NCI-H146 treated with DMSO at 0.1 percent for 48 hours (cell line): ENCODE measurements around the gene PCDHAC2.
A peak's percentile ranks its signal among the peaks of the same experiment; 100 is the strongest.

ENCODE experiments used
- DNase-seq: peaks from one replicate; lab custom pipeline; 2025; ENCODE audit not compliant: unreplicated experiment; lab: John Stamatoyannopoulos, UW

Gene PCDHAC2

DNA sequence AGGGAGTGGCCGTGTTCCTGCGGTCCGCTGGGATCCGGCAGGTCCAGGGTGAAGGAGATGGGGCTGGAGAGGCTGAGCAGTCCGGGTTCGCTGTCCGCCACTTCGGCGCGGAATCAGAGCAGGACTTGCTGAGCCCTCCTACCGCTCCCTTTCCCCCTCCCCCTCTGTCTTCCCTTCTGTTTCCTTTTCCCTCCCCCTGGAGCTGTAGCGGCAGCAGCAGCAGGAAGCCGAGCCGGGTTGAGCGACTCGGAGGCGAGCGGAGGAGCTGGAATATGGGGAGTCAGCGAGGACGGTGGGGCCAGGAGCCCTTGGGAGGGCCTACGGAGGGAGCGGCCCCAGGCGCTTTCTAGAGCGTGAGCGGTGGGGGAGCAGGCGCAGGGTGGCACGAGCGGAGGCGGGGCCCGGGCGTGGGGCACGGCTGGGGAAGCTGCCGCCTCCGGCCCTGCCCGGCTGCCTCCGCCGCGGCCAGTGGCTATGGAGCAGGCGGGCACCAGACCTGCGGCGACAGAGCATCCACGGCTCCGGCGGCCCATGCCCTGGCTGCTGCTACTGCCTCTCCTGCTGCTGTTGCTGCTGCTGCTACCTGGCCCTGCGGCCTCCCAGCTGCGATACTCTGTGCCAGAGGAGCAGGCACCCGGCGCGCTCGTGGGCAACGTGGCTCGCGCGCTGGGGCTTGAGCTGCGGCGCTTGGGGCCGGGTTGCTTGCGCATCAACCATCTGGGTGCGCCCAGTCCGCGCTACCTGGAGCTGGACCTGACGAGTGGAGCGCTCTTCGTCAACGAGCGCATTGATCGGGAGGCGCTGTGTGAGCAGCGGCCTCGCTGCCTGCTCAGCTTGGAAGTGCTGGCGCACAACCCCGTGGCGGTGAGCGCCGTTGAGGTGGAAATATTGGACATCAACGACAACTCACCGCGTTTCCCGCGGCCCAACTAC lies at the start of gene PCDHAC2:
Gene PCDHAC2, plus strand, starts transcription at position 184 of the 933 bp plus-strand sequence. Its CDS starts 291 bp downstream, at position 475.
- peak; percentile 68 for DNase-seq

GRCh38 chr5:140923601-140924000 lies 42.7 kb upstream of the PCDHAC2 start:
- DNase-seq = no peak

DNA sequence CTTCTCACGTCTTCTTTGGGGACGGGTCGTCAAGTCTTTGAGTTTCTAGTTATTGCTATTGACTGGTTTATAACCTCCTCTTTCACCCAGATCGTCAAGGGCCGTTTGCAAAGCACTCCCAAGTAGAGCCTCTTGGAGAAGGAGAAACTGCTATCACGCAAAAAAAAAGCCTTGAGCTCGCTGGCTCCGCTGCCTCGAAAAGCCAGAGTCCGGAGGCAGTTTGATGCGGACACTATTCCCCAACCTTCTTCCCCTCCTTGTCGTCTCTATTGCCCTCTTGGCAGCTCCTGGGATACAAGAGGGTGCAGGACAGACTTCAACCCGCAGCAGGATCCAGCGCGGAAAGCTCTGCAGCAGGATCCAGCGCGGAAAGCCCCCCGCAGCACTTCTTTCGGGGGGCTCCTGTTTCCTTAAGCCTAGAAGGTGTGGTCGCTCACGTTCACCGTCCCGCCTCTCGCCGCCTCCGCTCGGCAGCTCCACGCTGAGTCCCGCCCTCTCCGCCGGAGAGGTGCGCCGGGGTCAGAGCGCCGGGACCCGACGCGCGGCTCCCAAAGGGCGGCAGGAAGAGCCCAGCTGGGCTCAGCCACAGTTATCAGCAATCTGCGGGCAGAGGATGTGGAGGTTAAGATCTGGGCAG lies 40.4 kb upstream of the PCDHAC2 start, which contains the start of gene PCDHAC1:
Gene PCDHAC1, plus strand, starts transcription at position 494 of the 637 bp plus-strand sequence. CDS start 594 bp downstream, outside the sequence.
- DNase-seq = peak; percentile 67

GRCh38 chr5:140926443-140927227 lies 39.6 kb upstream of the PCDHAC2 start:
- peak; percentile 75 for DNase-seq

GRCh38 chr5:140927228-140927573 lies 39.1 kb upstream of the PCDHAC2 start:
- no peak for DNase-seq

DNA sequence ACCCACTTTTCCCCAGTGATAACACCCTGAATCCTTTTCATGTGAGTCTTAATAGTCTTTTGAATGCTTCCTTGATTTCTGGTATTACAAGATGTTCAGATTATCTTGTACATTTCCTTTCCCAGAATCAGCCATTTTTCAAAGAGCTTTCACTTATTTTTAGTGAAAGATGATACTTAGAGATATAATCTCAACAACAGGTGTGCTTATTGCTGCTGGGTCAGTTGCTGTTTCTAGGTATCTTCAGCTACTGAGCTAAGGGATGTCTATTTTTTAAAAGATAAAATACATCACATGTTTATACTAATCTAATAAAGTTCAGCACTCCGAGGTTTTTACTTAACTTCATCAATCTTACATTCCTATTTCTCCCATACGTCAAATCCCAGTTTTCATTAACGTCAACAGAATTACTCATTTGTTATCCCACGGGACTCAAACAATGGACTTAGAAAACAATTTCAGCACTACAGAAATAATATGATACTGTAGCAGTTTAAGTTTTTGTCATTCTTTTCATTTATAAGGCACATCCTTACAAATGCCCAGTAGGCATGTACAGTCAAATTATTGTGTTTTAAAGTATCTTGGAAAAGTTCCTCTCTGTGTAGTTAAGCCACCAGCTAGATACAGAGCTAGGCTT lies 31.2 kb upstream of the PCDHAC2 start:
- DNase-seq = no peak

- DNase-seq = no peak
These were observed 19.7 kb upstream of the PCDHAC2 start for GRCh38 chr5:140946578-140946977.

DNA sequence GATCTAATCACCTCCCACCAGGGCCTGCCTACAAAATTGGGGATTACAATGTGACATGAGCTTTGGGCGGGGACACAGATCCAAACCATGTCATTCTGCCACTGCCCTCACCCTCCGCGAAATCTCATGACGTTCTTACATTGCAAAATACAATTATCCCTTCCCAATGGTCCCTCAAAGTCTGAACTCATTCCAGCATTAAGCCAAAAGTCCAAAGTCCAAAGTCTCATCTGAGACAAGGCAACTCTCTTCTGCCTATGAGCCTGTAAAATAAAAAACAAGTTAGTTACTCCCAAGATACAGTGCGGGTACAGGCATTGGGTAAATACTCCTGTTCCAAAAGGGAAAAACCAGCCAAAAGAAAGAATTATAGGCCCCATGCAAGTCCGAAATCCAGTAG lies 14.6 kb upstream of the PCDHAC2 start:
- no peak for DNase-seq

DNA sequence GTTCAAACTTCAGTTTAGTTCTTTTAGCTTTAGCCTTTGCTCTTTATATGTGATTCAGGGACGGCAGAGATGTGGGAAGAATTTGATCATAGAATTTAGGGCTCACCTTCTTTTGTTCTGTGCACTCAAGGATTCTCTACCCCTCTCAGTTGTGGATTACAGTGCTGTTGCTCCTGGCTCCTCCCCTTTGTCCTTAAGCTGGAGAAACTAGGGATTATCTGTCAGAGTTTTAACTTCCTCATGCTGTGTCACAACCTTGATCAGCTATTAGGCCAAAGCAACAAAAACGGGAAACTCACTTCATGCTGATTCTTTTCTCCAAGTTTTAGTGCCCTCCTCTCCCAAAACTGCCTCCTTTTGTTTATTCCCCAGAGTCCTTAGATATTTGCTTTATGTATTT lies 13.0 kb upstream of the PCDHAC2 start:
- DNase-seq = no peak

- DNase-seq = no peak
These were observed 4.1 kb upstream of the PCDHAC2 start for GRCh38 chr5:140962190-140962589.

DNA sequence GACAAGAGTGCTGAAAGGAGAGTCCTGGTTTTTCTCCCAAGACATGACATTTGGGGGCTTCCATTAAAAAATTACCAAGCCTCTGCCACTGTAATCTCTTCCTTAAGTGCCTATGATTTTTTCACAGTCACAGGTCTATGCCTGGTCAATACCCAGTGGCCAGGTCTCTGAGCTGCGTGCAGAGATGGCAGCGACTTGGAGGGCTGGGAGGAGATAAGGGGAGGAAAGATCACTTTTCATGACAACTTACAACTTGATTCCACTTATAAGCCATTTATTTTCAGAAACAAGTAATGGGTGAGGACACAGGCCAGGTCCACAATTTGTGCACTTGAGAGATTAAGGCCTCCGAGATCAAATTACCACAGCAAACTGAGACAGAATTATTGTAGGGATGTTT lies 1.9 kb upstream of the PCDHAC2 start:
- DNase-seq = no peak

DNA sequence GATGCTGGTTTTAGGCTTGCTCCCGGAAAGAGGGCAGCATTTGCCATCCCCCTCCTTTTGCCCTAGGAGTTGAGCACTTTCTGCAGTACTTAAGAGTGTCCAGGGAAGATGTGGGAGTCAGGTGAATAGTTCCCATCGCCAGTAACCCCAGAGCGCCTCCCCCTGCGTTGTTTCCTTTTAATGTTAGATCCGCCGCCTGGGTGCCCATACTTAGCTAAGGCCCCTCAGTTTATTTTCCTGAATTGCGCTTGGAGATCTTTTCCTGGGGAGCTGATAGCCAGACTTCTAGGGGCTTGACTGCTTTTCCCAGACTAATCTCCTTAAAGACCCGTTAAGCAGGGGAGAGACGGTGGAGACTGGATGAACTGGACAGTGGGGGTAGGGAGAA lies 377 bp upstream of the PCDHAC2 start:
- DNase-seq = no peak

DNA sequence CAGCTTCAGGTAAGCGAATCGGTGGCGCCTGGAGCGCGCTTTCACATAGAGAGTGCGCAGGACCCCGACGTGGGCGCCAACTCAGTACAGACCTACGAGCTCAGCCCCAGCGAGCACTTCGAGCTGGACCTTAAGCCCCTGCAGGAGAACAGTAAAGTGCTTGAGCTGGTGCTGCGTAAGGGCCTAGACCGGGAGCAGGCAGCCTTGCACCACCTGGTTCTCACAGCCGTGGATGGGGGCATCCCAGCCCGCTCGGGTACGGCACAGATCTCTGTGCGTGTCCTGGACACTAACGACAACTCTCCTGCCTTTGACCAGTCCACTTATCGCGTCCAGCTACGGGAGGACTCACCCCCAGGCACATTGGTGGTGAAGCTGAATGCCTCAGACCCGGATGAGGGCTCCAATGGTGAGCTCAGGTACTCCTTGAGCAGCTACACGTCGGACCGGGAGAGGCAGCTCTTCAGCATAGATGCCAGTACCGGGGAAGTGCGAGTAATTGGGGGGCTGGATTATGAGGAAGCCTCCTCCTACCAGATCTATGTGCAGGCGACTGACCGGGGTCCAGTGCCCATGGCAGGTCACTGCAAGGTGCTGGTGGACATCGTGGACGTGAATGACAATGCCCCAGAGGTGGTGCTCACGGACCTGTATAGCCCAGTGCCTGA lies 1.1 kb downstream of the PCDHAC2 start:
- DNase-seq = no peak

- DNase-seq = no peak
These were observed 3.6 kb downstream of the PCDHAC2 start for GRCh38 chr5:140969880-140970279.

GRCh38 chr5:140973550-140973949 lies 7.3 kb downstream of the PCDHAC2 start:
- DNase-seq = no peak

- no peak for DNase-seq
These were observed 10.7 kb downstream of the PCDHAC2 start for GRCh38 chr5:140977003-140977402.

DNA sequence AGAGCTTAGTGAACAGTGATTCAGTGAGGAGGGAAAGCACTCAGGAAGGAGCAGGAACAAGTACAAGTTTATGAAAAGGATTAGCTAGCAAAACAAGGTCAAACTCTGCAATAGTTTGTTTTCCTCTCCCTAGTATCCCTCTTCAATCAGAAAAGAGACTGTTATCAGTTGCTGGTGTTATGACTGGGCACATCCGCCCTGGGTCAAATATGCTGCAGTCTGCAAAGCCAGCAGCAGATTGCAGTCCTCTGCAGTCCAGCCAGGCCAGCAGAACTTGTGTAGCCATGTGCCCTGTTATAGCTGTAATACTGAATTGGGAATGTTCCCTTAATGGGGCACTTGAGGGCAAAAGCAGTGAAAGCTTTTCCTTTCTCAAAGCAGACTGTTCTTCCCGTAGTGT lies 12.0 kb downstream of the PCDHAC2 start:
- DNase-seq = no peak

- no peak for DNase-seq
These were observed 12.7 kb downstream of the PCDHAC2 start for GRCh38 chr5:140978983-140979382.

DNA sequence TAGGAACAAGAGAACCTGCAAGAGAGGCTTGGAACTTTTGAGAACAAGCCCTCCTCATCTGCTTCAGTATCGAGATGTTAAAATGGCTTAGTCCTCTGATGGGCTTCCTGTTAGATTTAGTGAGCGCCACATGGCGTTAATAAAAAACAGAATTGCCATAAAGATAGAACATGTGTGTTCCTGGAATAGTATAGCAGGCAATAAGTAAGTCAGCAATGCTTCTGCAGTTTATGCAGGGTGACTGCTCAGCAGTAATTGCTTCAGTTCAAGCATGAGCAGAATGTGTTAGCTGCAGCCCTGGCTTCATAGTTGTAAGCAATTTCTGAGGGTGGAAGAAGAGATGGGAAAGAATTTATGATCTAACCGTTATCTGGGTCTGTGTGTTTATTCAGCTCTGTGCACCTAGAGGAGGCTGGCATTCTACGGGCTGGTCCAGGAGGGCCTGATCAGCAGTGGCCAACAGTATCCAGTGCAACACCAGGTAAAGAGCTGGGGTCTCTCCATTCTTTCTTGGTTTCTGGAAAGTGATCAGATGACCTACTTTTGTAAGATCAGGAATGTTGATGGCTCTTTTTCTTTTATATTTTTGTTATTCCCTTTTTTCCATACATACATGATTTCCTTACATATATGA lies 15.9 kb downstream of the PCDHAC2 start:
- no peak for DNase-seq

GRCh38 chr5:140986117-140986521 lies 19.8 kb downstream of the PCDHAC2 start:
- no peak for DNase-seq
